DOHH2 (cell line): ENCODE data around the gene METTL21C.

ENCODE experiments used
- H3F3A ChIP-seq: fragments of 200-600 bp; sonication (generic), shearing (Covaris generic); 2 replicates; pipeline ENCODE4 v1.6.0; 2016; ENCODE audit warnings: antibody characterized with exemption, mild to moderate bottlenecking; ENCODE audit not compliant: control insufficient read depth, insufficient read depth
- H3K27ac ChIP-seq: fragments of 200-600 bp; sonication (generic); 2 replicates; pipeline ENCODE4 v1.5.1; 2014; ENCODE audit warnings: low read depth, mild to moderate bottlenecking, low read length, moderate library complexity
- H3K27me3 ChIP-seq: fragments of 200-600 bp; sonication (generic); 2 replicates; pipeline ENCODE4 v1.6.1; 2014; ENCODE audit warnings: mild to moderate bottlenecking, low read length, mixed read lengths; ENCODE audit not compliant: control insufficient read depth
- H3K36me3 ChIP-seq: fragments of 200-600 bp; sonication (generic); 2 replicates; pipeline ENCODE4 v1.6.1; 2014; ENCODE audit warnings: mild to moderate bottlenecking, low read length, moderate library complexity, mixed read lengths; ENCODE audit not compliant: control insufficient read depth
- H3K4me1 ChIP-seq: fragments of 200-600 bp; sonication (generic); 2 replicates; pipeline ENCODE4 v1.6.1; 2014; ENCODE audit warnings: mild to moderate bottlenecking, low read length, mixed read lengths; ENCODE audit not compliant: control insufficient read depth
- H3K4me2 ChIP-seq: fragments of 200-600 bp; sonication (generic); 2 replicates; pipeline ENCODE4 v1.6.0; 2014; ENCODE audit warnings: mild to moderate bottlenecking, low read length, moderate library complexity
- H3K4me3 ChIP-seq: fragments of 200-600 bp; sonication (generic); 2 replicates; pipeline ENCODE4 v1.5.1; 2014; ENCODE audit warnings: mild to moderate bottlenecking, low read length, mixed read lengths
- H3K79me2 ChIP-seq: fragments of 200-600 bp; sonication (generic); 2 replicates; pipeline ENCODE4 v1.6.1; 2014; ENCODE audit warnings: mild to moderate bottlenecking, low read length, mixed read lengths; ENCODE audit not compliant: control insufficient read depth
- H3K9me2 ChIP-seq: fragments of 200-600 bp; sonication (generic); replicated peaks from 2 replicates; pipeline ENCODE4 v1.6.1; 2014; ENCODE audit warnings: mild to moderate bottlenecking, low read length, mixed read lengths; ENCODE audit not compliant: control insufficient read depth
- H3K9me3 ChIP-seq: fragments of 200-600 bp; sonication (generic); 2 replicates; pipeline ENCODE4 v1.6.1; 2014; ENCODE audit warnings: antibody characterized with exemption, low read length, mixed read lengths; ENCODE audit not compliant: control insufficient read depth, insufficient read depth
- H4K20me1 ChIP-seq: fragments of 200-600 bp; sonication (generic); 2 replicates; pipeline ENCODE4 v1.6.0; 2014; ENCODE audit warnings: low read depth, mild to moderate bottlenecking, antibody characterized with exemption, low read length, moderate library complexity; ENCODE audit not compliant: control insufficient read depth, insufficient read depth
- CTCF ChIP-seq: fragments of 200-600 bp; sonication (generic); IDR thresholded peaks from one replicate; pipeline ENCODE4 v1.5.1; 2014; ENCODE audit warnings: antibody characterized with exemption, mild to moderate bottlenecking, low read depth, low read length; ENCODE audit not compliant: poor library complexity, severe bottlenecking
- EZH2phosphoT487 ChIP-seq: fragments of 200-600 bp; sonication (generic); IDR thresholded peaks from 2 replicates; pipeline ENCODE4 v1.6.1; 2017; ENCODE audit warnings: borderline replicate concordance, mild to moderate bottlenecking, antibody characterized with exemption, low read length, moderate library complexity, mixed read lengths

Gene METTL21C

GRCh38 chr13:102651392-102651791, 43.5 kb downstream of the METTL21C start:
- peaks cover 83% of the 10 kb centered on the region for H3K36me3 ChIP-seq
- H3K27me3 ChIP-seq, result no peaks in the 10 kb centered on the region
- no peak overlapping the region for H3K27ac ChIP-seq
- H3K4me3 ChIP-seq, result no peak overlapping the region
- no peaks in the 10 kb centered on the region for H3K9me3 ChIP-seq
- no peaks in the 10 kb centered on the region for H3K4me1 ChIP-seq
- no peak for TF ChIP-seq CTCF
- no peak for TF ChIP-seq EZH2phosphoT487
- H3K4me2 ChIP-seq, result no peak overlapping the region
- H3K9me2 ChIP-seq, result no peaks in the 10 kb centered on the region
- no peaks in the 10 kb centered on the region for H3F3A ChIP-seq
- no peaks in the 10 kb centered on the region for H4K20me1 ChIP-seq
- H3K79me2 ChIP-seq, result no peaks in the 10 kb centered on the region

- Histone ChIP-seq H3K27ac (no peak overlapping the region), H3K9me2 (no peaks in the 10 kb centered on the region)
- TF ChIP-seq EZH2phosphoT487 (no peak), CTCF (no peak)
Measured at GRCh38 chr13:102650444-102650843, 44.4 kb downstream of the METTL21C start.

GRCh38 chr13:102648046-102648445, 46.8 kb downstream of the METTL21C start:
- Histone ChIP-seq H3K9me3 (no peaks in the 10 kb centered on the region), H3K36me3 (peaks cover 93% of the 10 kb centered on the region), H3K79me2 (no peaks in the 10 kb centered on the region), H3K27me3 (no peaks in the 10 kb centered on the region), H3K4me1 (no peaks in the 10 kb centered on the region), H3K27ac (no peak overlapping the region), H3K9me2 (no peaks in the 10 kb centered on the region), H3K4me2 (no peak overlapping the region), H3F3A (no peaks in the 10 kb centered on the region), H4K20me1 (no peaks in the 10 kb centered on the region), H3K4me3 (no peak overlapping the region)
- no peak for TF ChIP-seq CTCF

More at GRCh38 chr13:102650444-102650843, 44.4 kb downstream of the METTL21C start:
- H3K9me3 ChIP-seq, result no peaks in the 10 kb centered on the region
- no peaks in the 10 kb centered on the region for H3K4me1 ChIP-seq
- no peaks in the 10 kb centered on the region for H3K79me2 ChIP-seq
- H4K20me1 ChIP-seq, result no peaks in the 10 kb centered on the region
- H3K4me2 ChIP-seq, result no peak overlapping the region
- H3K27me3 ChIP-seq, result no peaks in the 10 kb centered on the region
- peaks cover 83% of the 10 kb centered on the region for H3K36me3 ChIP-seq
- H3F3A ChIP-seq, result no peaks in the 10 kb centered on the region
- H3K4me3 ChIP-seq, result no peak overlapping the region

- no peaks in the 10 kb centered on the region for H3K79me2 ChIP-seq
- H3K4me2 ChIP-seq, result no peak overlapping the region
- H4K20me1 ChIP-seq, result no peaks in the 10 kb centered on the region
- H3K27me3 ChIP-seq, result no peaks in the 10 kb centered on the region
- H3K9me2 ChIP-seq, result no peaks in the 10 kb centered on the region
- no peak overlapping the region for H3K4me3 ChIP-seq
- TF ChIP-seq EZH2phosphoT487 (no peak), CTCF (no peak)
- no peak overlapping the region for H3K27ac ChIP-seq
- no peaks in the 10 kb centered on the region for H3K9me3 ChIP-seq
- no peaks in the 10 kb centered on the region for H3K4me1 ChIP-seq
- H3F3A ChIP-seq, result no peaks in the 10 kb centered on the region
- H3K36me3 ChIP-seq, result peaks cover 99% of the 10 kb centered on the region
Measured at GRCh38 chr13:102645701-102646100, 49.1 kb downstream of the METTL21C start.
